Gastroesophageal sphincter (tissue), 4 donors: Measurements from ENCODE around the gene TEKT5. TPM values are rescaled to one million over a fixed set of nuclear protein-coding genes. Genes with fewer than 3 reads are reported as not detected.

Source experiments
- ATAC-seq: fragments of 150-250 bp; one replicate; pipeline ENCODE4 v1.9.1; 2016; ENCODE audit warnings: mild to moderate bottlenecking, moderate library complexity
- H3K27ac ChIP-seq, 4 donors: fragments of 200-600 bp; sonication (generic) in 3 of 4; 1 replicate in 3 of 4; 2 replicates in 1 of 4; pipeline ENCODE4 v1.5.1; 2016 to 2019
- H3K27me3 ChIP-seq: fragments of 200-600 bp; sonication (generic); one replicate; pipeline ENCODE4 v1.5.1; 2019
- H3K36me3 ChIP-seq, 2 donors: fragments of 200-600 bp; sonication (generic); one replicate each; pipeline ENCODE4 v1.5.1; 2019; ENCODE audit warnings: control low read depth in 1 of 2
- H3K4me1 ChIP-seq, 3 donors: fragments of 200-600 bp; sonication (generic); 1 replicate in 2 of 3; 2 replicates in 1 of 3; pipeline ENCODE4 v1.5.1; 2016 to 2019; ENCODE audit warnings: control low read depth in 2 of 3
- H3K4me3 ChIP-seq, 2 donors: fragments of 200-600 bp; sonication (generic); one replicate each; pipeline ENCODE4 v1.5.1; 2019; ENCODE audit warnings: mild to moderate bottlenecking in 1 of 2, moderate library complexity in 1 of 2
- H3K9me3 ChIP-seq, 3 donors: fragments of 200-600 bp; sonication (generic); one replicate each; pipeline ENCODE4 v1.5.1; 2017 to 2019; ENCODE audit warnings: control low read depth in 2 of 3
- EP300 ChIP-seq: sonication (generic); formaldehyde crosslinking; IDR thresholded peaks from one replicate; pipeline ENCODE4 v1.6.1; 2017; ENCODE audit warnings: antibody characterized with exemption, mild to moderate bottlenecking
- POLR2A ChIP-seq, 2 donors: fragments of 450-650 bp; IDR thresholded peaks; one replicate each; pipeline ENCODE4 v1.6.1; 2017; ENCODE audit warnings: antibody characterized with exemption in 2 of 2, mild to moderate bottlenecking in 2 of 2, moderate library complexity in 1 of 2
- POLR2AphosphoS5 ChIP-seq: sonication (generic); formaldehyde crosslinking; IDR thresholded peaks from one replicate; pipeline ENCODE4 v1.6.1; 2017; ENCODE audit warnings: antibody characterized with exemption
- WGBS, 2 donors: methylation state at CpG; one replicate each; pipeline ENCODE4 v1.1.5; 2018; ENCODE audit warnings: low coverage in 1 of 2; 5-methylcytosine and 5-hydroxymethylcytosine counted together
- total RNA-seq, 4 donors: library from RNA; depleted of rRNA; stranded (reverse); fragments of >200 nt; gene quantifications; one replicate each; pipeline ENCODE4 v1.1.0, GENCODE V29; 2016
- TF ChIP-seq, protein P1 (sequence below), 4 experiments: fragments of 200-600 bp in 2 of 4; fragments of 450-650 bp in 2 of 4; sonication (generic) in 1 of 4; IDR thresholded peaks; one replicate each; pipeline ENCODE4 v1.5.1; 2017 to 2019; ENCODE audit warnings: antibody characterized with exemption in 4 of 4, mild to moderate bottlenecking in 2 of 4, moderate library complexity in 2 of 4

Gene TEKT5
- total RNA-seq, 4 donors from 2014 or later = 0.19 TPM; not detected in 3

DNA sequence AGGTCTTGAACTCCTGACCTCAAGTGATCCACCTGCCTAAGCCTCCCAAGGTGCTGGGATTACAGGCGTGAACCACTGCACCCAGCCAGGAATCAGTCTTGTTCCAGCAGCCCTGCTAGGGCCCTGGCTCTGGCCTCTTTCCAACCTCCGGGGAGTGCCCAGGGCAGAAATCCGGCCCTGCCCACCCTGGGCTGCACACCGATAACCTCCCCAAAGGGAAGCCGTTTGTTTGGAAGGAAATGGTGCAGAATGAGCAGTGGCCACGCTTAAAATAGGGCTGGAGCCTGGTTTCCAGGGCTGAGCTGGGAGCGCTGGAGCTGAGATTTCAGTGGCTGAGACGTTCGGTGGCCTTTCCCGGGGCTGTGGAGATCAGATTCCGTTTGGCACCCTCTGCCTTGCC lies 96.6 kb downstream of the TEKT5 start:
- no peak overlapping the region for H3K27ac ChIP-seq
- no peaks in the 10 kb centered on the region for H3K9me3 ChIP-seq
- peak; percentile 49 for ATAC-seq
- peaks cover 0 to 21% (median 9%) of the 10 kb centered on the region in 3 donors for H3K4me1 ChIP-seq
- H3K36me3 ChIP-seq = no peaks in the 10 kb centered on the region
- TF ChIP-seq POLR2A (IDR thresholded peaks at IDR 0.05) (no peak), EP300 (no peak), POLR2AphosphoS5 (no peak)
- TF ChIP-seq, protein P1, sequence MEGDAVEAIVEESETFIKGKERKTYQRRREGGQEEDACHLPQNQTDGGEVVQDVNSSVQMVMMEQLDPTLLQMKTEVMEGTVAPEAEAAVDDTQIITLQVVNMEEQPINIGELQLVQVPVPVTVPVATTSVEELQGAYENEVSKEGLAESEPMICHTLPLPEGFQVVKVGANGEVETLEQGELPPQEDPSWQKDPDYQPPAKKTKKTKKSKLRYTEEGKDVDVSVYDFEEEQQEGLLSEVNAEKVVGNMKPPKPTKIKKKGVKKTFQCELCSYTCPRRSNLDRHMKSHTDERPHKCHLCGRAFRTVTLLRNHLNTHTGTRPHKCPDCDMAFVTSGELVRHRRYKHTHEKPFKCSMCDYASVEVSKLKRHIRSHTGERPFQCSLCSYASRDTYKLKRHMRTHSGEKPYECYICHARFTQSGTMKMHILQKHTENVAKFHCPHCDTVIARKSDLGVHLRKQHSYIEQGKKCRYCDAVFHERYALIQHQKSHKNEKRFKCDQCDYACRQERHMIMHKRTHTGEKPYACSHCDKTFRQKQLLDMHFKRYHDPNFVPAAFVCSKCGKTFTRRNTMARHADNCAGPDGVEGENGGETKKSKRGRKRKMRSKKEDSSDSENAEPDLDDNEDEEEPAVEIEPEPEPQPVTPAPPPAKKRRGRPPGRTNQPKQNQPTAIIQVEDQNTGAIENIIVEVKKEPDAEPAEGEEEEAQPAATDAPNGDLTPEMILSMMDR (IDR thresholded peaks at IDR 0.05) = no peak
- WGBS, 2 donors = 53 to 88% methylated on average over 5 to 8 of the region's 11 CpGs
- H3K4me3 ChIP-seq = no peak overlapping the region
- H3K27me3 ChIP-seq = no peaks in the 10 kb centered on the region

DNA sequence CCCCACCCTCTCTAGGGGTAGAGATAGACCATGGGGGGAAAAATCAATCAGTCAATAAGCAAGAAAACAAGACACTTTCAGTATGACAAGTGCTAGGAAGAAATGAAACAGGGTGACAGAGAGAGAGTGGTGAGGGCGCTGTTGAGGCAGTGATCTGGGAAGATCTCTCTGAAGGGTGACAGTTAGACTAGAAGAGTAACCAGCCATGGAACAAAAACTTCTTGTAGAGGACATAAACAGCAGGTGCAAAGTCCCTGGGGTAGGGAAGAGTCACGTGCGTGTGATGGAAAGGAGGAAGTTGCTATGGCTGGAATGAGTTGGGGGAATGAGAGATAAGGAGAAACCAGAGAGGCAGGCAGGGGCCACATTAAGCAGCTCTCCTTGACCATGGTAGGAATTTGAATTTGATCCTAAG lies 97.5 kb downstream of the TEKT5 start:
- no peak for ATAC-seq

DNA sequence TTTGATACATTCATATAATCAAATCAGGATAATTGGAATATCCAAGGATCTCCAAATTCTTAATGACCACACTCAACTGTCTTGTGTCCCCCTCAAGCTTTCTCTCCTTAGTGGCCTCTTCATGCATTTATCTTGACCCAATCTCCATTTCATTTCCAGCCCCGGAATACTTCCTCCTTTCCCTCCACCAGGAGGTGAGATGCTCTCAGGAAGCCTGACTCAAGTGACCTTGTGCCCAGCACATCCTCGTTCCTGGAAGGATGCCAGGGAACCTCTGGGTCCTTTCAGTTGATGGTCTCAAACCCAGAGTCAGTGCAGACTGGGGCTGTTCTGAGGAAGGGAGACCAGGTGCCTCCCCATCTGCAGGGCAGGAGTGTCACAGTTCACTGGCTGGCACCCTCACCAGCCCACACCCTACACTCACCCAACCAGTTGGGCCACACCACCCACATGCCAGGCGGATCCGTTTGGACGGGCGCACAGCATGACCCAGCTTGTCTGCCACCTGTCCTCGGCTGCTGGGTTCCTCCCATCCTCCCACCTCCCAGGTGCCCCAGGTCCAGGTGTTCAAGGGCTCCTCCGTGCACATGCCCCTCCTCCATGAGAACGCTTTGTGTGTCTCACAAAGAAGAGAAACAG lies 100.3 kb downstream of the TEKT5 start:
- Histone ChIP-seq H3K27ac (no peak overlapping the region), H3K27me3 (no peaks in the 10 kb centered on the region), H3K36me3 (no peaks in the 10 kb centered on the region), H3K9me3 (no peaks in the 10 kb centered on the region), H3K4me3 (no peak overlapping the region), H3K4me1 (no peaks in the 10 kb centered on the region)
- 13 to 31% methylated on average over 1 to 2 of the region's 9 CpGs for WGBS, 2 donors
- ATAC-seq = no peak
- TF ChIP-seq EP300 = no peak
- no peak for TF ChIP-seq POLR2AphosphoS5
- TF ChIP-seq, protein P1 (IDR thresholded peaks at IDR 0.05) = no peak
- no peak for TF ChIP-seq POLR2A (IDR thresholded peaks at IDR 0.05)

More for the DNA sequence above, 97.5 kb downstream of the TEKT5 start:
- Histone ChIP-seq H3K27me3 (no peaks in the 10 kb centered on the region), H3K4me3 (no peak overlapping the region), H3K4me1 (peaks cover 0 to 19% (median 9%) of the 10 kb centered on the region in 3 donors), H3K27ac (no peak overlapping the region), H3K36me3 (no peaks in the 10 kb centered on the region), H3K9me3 (no peaks in the 10 kb centered on the region)
- WGBS, 2 donors = 80 to 81% methylated on average over 3 of the region's 3 CpGs
- no peak for TF ChIP-seq POLR2AphosphoS5
- no peak for TF ChIP-seq POLR2A (IDR thresholded peaks at IDR 0.05)
- TF ChIP-seq, protein P1 (IDR thresholded peaks at IDR 0.05) = no peak
- TF ChIP-seq EP300 = no peak

DNA sequence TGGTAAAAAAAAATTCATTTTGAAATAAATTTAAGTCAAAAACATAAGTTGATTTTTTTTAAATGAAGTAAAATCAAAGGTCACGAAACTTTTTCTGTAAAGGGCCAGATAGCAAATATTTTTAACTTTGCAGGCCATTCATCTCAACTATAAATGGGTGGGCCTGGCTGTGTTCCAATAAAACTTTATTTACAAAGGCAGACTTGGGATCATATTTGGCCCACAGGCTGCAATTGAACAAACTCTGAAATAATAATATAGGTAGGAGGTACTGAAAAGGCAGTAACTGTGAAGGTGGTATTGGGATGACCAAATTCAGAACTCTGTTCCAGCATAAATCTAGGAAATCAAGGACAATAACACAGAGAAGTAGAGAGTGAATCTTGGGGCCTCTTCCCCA lies 102.1 kb downstream of the TEKT5 start:
- Histone ChIP-seq H3K27ac (no peak overlapping the region), H3K36me3 (no peaks in the 10 kb centered on the region), H3K4me3 (no peak overlapping the region), H3K4me1 (no peaks in the 10 kb centered on the region), H3K9me3 (no peaks in the 10 kb centered on the region), H3K27me3 (peaks cover 6% of the 10 kb centered on the region)
- no peak for ATAC-seq
- no peak for TF ChIP-seq POLR2AphosphoS5
- no peak for TF ChIP-seq POLR2A (IDR thresholded peaks at IDR 0.05)
- TF ChIP-seq, protein P1 (IDR thresholded peaks at IDR 0.05) = no peak
- no peak for TF ChIP-seq EP300
- 67 to 82% methylated on average over 1 of the region's 1 CpG for WGBS, 2 donors

DNA sequence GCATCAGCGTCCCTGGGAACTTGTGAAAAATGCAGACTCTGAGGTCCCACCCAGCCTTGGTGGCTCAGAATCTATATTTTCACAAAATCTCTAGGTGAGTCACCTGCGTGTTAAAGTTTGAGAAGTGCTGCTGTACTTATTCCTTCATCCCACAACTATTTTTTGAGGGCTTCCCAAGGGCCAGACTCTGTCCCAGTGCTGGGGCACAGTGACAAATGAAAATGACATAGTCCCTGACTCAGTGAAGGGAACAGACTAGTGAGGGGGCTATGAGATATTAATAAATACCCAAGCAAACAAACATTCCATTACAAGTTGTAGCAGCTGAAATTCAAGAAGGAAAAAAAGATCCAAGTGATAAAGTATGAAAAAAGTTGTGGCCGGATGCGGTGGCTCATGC lies 104.4 kb downstream of the TEKT5 start:
- 93% methylated on average over 2 to 3 of the region's 4 CpGs for WGBS, 2 donors
- H3K27ac ChIP-seq = no peak overlapping the region

More for the DNA sequence above, 104.4 kb downstream of the TEKT5 start:
- peaks cover 6% of the 10 kb centered on the region for H3K27me3 ChIP-seq
- H3K4me1 ChIP-seq = no peaks in the 10 kb centered on the region
- H3K4me3 ChIP-seq = no peak overlapping the region
- TF ChIP-seq EP300 (no peak), POLR2A (IDR thresholded peaks at IDR 0.05) (no peak), POLR2AphosphoS5 (no peak)
- TF ChIP-seq, protein P1 (IDR thresholded peaks at IDR 0.05) = no peak
- ATAC-seq = no peak
- H3K36me3 ChIP-seq = no peaks in the 10 kb centered on the region
- no peaks in the 10 kb centered on the region for H3K9me3 ChIP-seq
